H1 (cell line): ENCODE results near the gene OR10K1.

ENCODE experiments used
- CTCF ChIP-seq, 3 experiments: IDR thresholded peaks; 1 replicate in 2 of 3; 2 replicates in 1 of 3; pipeline versions ENCODE4 v1.5.1 to v1.6.1; 2011; ENCODE audit warnings: low read length in 3 of 3, mild to moderate bottlenecking in 3 of 3, inconsistent platforms in 2 of 3, low read depth in 1 of 3, moderate library complexity in 1 of 3; ENCODE audit not compliant: insufficient read depth in 1 of 3; ENCODE audit errors: control extremely low read depth in 1 of 3
- MAX ChIP-seq: IDR thresholded peaks from 2 replicates; pipeline ENCODE4 v1.6.1; 2012; ENCODE audit warnings: inconsistent platforms
- NANOG ChIP-seq: IDR thresholded peaks from 2 replicates; pipeline ENCODE4 v1.6.1; 2011; ENCODE audit warnings: low read length, low read depth, mild to moderate bottlenecking, inconsistent platforms; ENCODE audit not compliant: insufficient read depth, poor library complexity, severe bottlenecking
- POLR2A ChIP-seq, 2 experiments: IDR thresholded peaks; 1 replicate in 1 of 2; 2 replicates in 1 of 2; pipeline ENCODE4 v1.6.1; 2011; ENCODE audit warnings: low read depth in 2 of 2, low read length in 2 of 2, mild to moderate bottlenecking in 2 of 2; ENCODE audit errors: control extremely low read depth in 1 of 2
- POLR2AphosphoS5 ChIP-seq: IDR thresholded peaks from 2 replicates; pipeline ENCODE4 v1.6.1; 2011; ENCODE audit warnings: low read depth, low read length
- SP1 ChIP-seq: IDR thresholded peaks from 2 replicates; pipeline ENCODE4 v1.6.1; 2011; ENCODE audit warnings: low read depth, low read length
- SRF ChIP-seq: IDR thresholded peaks from 2 replicates; pipeline ENCODE4 v1.6.1; 2011; ENCODE audit warnings: mild to moderate bottlenecking, low read depth, low read length, moderate library complexity
- SUZ12 ChIP-seq: fragments of 200-600 bp; sonication (generic); IDR thresholded peaks from 2 replicates; pipeline ENCODE4 v1.6.1; 2012; ENCODE audit warnings: mild to moderate bottlenecking, inconsistent platforms, low read length, moderate library complexity, mixed read lengths
- ZNF274 ChIP-seq: IDR thresholded peaks from 2 replicates; pipeline ENCODE4 v1.7.0; 2012; ENCODE audit warnings: low read length, borderline replicate concordance; ENCODE audit errors: extremely low read depth

DNA sequence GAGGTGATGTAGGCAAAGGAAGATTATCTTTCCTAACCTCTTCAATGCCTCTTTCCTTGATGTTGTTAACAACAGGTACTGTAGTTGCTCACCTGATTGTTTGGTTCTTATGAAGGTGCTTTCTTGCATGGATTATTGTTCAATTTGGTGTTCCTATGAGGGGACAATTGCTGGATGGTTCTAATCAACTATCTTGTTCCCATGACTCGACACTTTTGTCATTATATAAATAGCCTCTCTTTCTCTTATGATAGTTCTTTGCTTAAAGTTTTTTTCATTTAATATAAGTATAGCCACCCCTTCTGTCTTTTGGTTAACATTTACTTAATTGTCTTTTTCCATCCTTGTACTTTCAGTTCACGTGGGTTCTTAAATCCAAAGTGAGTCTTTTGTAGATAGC, 45.9 kb downstream of the OR10K1 start:
- TF ChIP-seq CTCF (IDR thresholded peaks at IDR 0.05; ENCODE audit: control extremely low read depth in 1 of 3, insufficient read depth in 1 of 3, low read depth in 1 of 3, low read length in 3 of 3) (no peak), POLR2AphosphoS5 (no peak), NANOG (no peak), POLR2A (IDR thresholded peaks at IDR 0.05; ENCODE audit: control extremely low read depth in 1 of 2, low read depth in 2 of 2, low read length in 2 of 2) (no peak), SRF (no peak), MAX (no peak), SUZ12 (no peak), SP1 (no peak), ZNF274 (no peak)
